ENCODE results near the gene GPD1L. TPM values are rescaled to one million over a fixed set of nuclear protein-coding genes. Genes with fewer than 3 reads are reported as not detected.
A peak's percentile ranks its signal among the peaks of the same experiment; 100 is the strongest.

The GPD1L gene
- total and polyA plus RNA-seq, 2 of the 4 experiments (the other 2 are of a cell fraction), result 3.9 to 7.9 TPM

DNA sequence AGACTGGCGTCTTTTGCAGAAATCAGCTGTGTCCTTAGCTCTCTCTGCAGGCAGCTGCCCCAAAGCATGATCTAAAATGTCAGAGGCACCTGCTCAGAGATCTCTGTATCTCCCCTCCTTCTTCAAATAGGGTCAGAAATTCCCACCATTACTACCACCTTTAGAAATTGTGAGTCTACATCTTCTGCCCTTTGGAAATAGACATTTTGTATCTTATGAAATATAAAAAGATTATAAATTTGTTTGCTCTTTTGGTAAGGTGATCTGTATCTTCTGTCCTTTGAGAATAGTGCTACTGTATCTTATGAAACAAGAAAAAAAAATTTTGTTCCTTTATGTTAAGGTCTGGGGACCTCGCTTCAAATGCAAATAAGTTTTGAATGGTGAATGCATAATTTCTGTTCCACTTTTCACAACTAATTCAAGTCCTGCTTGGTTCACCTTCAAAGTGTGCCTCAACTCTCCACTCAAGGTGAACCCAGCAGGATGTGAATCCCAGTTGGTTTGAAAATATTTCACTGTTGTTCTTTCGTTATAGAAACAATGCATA lies 28.3 kb upstream of the GPD1L start:
- Histone ChIP-seq H3K4me3 (ENCODE audit: insufficient read depth, low read depth, low read length) (no peak overlapping the region), H2BK20ac (ENCODE audit: low read depth, low read length) (no peak overlapping the region), H2AFZ (replicated peaks; ENCODE audit: low read length, poor library complexity) (peak overlapping the region; percentile 65), H3K27me3 (ENCODE audit: control insufficient read depth, insufficient read depth, low read length) (no peaks in the 10 kb centered on the region; the same call in 1 of the 2 replicates), H3K23ac (ENCODE audit: low read depth, low read length) (no peak overlapping the region), H2BK5ac (ENCODE audit: low read depth, low read length, poor library complexity, severe bottlenecking) (no peak overlapping the region), H4K20me1 (ENCODE audit: insufficient read depth, low read length) (no peaks in the 10 kb centered on the region), H3K4me2 (ENCODE audit: low read depth, low read length) (no peak overlapping the region), H3K79me1 (ENCODE audit: low read depth in 1 of 2, low read length in 2 of 2) (no peaks in the 10 kb centered on the region), H3K9ac (ENCODE audit: low read depth, low read length) (no peak overlapping the region), H2BK120ac (ENCODE audit: low read depth, low read length) (no peak overlapping the region), H3K9me3 (ENCODE audit: control insufficient read depth, insufficient read depth, low read length) (no peaks in the 10 kb centered on the region), H4K8ac (ENCODE audit: low read depth in 2 of 2, low read length in 2 of 2) (no peak overlapping the region), H4K91ac (ENCODE audit: insufficient read depth, low read depth, low read length) (no peak overlapping the region), H3K18ac (ENCODE audit: low read depth, low read length) (no peak overlapping the region), H2BK15ac (ENCODE audit: low read depth, low read length) (no peak overlapping the region), H3K27ac (ENCODE audit: insufficient read depth, low read length) (no peak overlapping the region), H2AK9ac (replicated peaks; ENCODE audit: low read depth, low read length, poor library complexity) (no peak overlapping the region), H4K5ac (ENCODE audit: low read depth, low read length) (no peak overlapping the region), H3K4ac (ENCODE audit: low read depth, low read length) (no peak overlapping the region), H3K9me1 (ENCODE audit: insufficient read depth, low read length) (no peaks in the 10 kb centered on the region), H3K14ac (replicated peaks; ENCODE audit: low read depth, low read length) (no peak overlapping the region), H3K56ac (ENCODE audit: extremely low read depth, insufficient read depth, low read length) (no peak overlapping the region), H2AK5ac (ENCODE audit: low read depth, low read length) (no peak overlapping the region), H3K36me3 (ENCODE audit: control insufficient read depth, insufficient read depth, low read length) (no peaks in the 10 kb centered on the region), H3K4me1 (ENCODE audit: control insufficient read depth, insufficient read depth, low read length) (no peaks in the 10 kb centered on the region; the same call in 1 of the 2 replicates)
- dilution Hi-C loops (cut with HindIII; ENCODE audit: low sequenced_read_pairs, unreplicated experiment) (no loop called here), in situ Hi-C loops (cut with MboI; ENCODE audit: low sequenced_read_pairs) (no loop called here), intact Hi-C loops (cut with micrococcal nuclease) (no loop called here)
- POLR2A ChIA-PET (ENCODE audit: unreplicated experiment), result no interaction called here
- DNase-seq, result no peak
- no TSS peak for BruUV-seq (replicated peaks)
- CTCF ChIA-PET, result no interaction called here
- no peak for TF ChIP-seq MAZ (IDR thresholded peaks at IDR 0.05; ENCODE audit: borderline replicate concordance, low read depth, low read length)
- no peak for TF ChIP-seq POLR2A (IDR thresholded peaks at IDR 0.05; ENCODE audit: low read depth, low read length)
- TF ChIP-seq MXI1 (IDR thresholded peaks at IDR 0.05; ENCODE audit: borderline replicate concordance, low read depth, low read length), result no peak
- TF ChIP-seq CEBPB (IDR thresholded peaks at IDR 0.05; ENCODE audit: low read depth, low read length), result no peak
- no peak for TF ChIP-seq RCOR1 (IDR thresholded peaks at IDR 0.05; ENCODE audit: insufficient replicate concordance, low read length)
- no peak for TF ChIP-seq MAFK (IDR thresholded peaks at IDR 0.05; ENCODE audit: low read depth, low read length)
- TF ChIP-seq, protein P1, sequence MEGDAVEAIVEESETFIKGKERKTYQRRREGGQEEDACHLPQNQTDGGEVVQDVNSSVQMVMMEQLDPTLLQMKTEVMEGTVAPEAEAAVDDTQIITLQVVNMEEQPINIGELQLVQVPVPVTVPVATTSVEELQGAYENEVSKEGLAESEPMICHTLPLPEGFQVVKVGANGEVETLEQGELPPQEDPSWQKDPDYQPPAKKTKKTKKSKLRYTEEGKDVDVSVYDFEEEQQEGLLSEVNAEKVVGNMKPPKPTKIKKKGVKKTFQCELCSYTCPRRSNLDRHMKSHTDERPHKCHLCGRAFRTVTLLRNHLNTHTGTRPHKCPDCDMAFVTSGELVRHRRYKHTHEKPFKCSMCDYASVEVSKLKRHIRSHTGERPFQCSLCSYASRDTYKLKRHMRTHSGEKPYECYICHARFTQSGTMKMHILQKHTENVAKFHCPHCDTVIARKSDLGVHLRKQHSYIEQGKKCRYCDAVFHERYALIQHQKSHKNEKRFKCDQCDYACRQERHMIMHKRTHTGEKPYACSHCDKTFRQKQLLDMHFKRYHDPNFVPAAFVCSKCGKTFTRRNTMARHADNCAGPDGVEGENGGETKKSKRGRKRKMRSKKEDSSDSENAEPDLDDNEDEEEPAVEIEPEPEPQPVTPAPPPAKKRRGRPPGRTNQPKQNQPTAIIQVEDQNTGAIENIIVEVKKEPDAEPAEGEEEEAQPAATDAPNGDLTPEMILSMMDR (conservative IDR thresholded peaks at IDR 0.05; ENCODE audit: low read depth, low read length), result no peak
- no peak for TF ChIP-seq RFX5 (IDR thresholded peaks at IDR 0.05; ENCODE audit: low read depth, low read length)
- TF ChIP-seq, protein P2, sequence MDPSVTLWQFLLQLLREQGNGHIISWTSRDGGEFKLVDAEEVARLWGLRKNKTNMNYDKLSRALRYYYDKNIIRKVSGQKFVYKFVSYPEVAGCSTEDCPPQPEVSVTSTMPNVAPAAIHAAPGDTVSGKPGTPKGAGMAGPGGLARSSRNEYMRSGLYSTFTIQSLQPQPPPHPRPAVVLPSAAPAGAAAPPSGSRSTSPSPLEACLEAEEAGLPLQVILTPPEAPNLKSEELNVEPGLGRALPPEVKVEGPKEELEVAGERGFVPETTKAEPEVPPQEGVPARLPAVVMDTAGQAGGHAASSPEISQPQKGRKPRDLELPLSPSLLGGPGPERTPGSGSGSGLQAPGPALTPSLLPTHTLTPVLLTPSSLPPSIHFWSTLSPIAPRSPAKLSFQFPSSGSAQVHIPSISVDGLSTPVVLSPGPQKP (IDR thresholded peaks at IDR 0.05; ENCODE audit: borderline replicate concordance, low read depth, low read length), result no peak
- TF ChIP-seq NFE2L2 (IDR thresholded peaks at IDR 0.05; ENCODE audit: low read depth, low read length), result no peak
- 80% methylated on average over 1 of the region's 3 CpGs; no CpG with 5 or more reads in 1 of the 2 experiments for WGBS, 2 experiments (ENCODE audit: extremely low coverage in 2 of 2, insufficient read length in 1 of 2)
- no peak for ATAC-seq (ENCODE audit: low read depth)
